DND-41 (cell line): ENCODE data around the gene MCU.

Experiments used
- CTCF ChIP-seq: IDR thresholded peaks from 2 replicates; pipeline ENCODE4 v1.5.1; 2012; ENCODE audit warnings: borderline replicate concordance, low read length, moderate library complexity, mild to moderate bottlenecking; ENCODE audit not compliant: poor library complexity, severe bottlenecking; ENCODE audit errors: extremely low read depth
- EZH2 ChIP-seq: IDR thresholded peaks from 3 replicates; pipeline ENCODE4 v1.6.1; 2012; ENCODE audit warnings: borderline replicate concordance, low read depth, mild to moderate bottlenecking, moderate library complexity, low read length, inconsistent platforms; ENCODE audit not compliant: severe bottlenecking

- TF ChIP-seq EZH2 (no peak), CTCF (no peak)
Observed at GRCh38 chr10:72759584-72759983, 67.6 kb downstream of the MCU start.
